Endometrial microvascular endothelial cells (primary cell): Measurements from ENCODE around the gene C16orf96. TPM values are rescaled to one million over a fixed set of nuclear protein-coding genes. Genes with fewer than 3 reads are reported as not detected.

Source experiments
- in situ Hi-C: cut with HindIII; loops from 2 replicates; pipeline ENCODE4 v1.10.0; 2017; ENCODE audit warnings: low sequenced_read_pairs, low pct_unique_long_range_greater_than_20kb; ENCODE audit errors: inconsistent ontology term
- total RNA-seq: library from RNA; depleted of rRNA; stranded (reverse); fragments of >200 nt; gene quantifications from one replicate; pipeline ENCODE4 v1.2.3, GENCODE V29; 2015; ENCODE audit errors: inconsistent ontology term

C16orf96 gene
- total RNA-seq, 1 donor from 2014 or later = not detected

- in situ Hi-C loops = no loop called here
These were observed 55.3 kb downstream of the C16orf96 start for GRCh38 chr16:4611337-4612021.

- in situ Hi-C loops = no loop called here
These were observed 56.4 kb downstream of the C16orf96 start for GRCh38 chr16:4612474-4612931.

- in situ Hi-C loops = no loop called here
These were observed 57.0 kb downstream of the C16orf96 start for GRCh38 chr16:4612977-4613635.

- in situ Hi-C loops = no loop called here
These were observed 57.8 kb downstream of the C16orf96 start for GRCh38 chr16:4613636-4614570.

- in situ Hi-C loops = no loop called here
These were observed 58.6 kb downstream of the C16orf96 start, which contains the start of gene UBALD1 for GRCh38 chr16:4614571-4615383. UBALD1 (minus strand) TSS chr16:4614888; CDS start chr16:4614797, 91 bp downstream.

GRCh38 chr16:4615384-4616046 is 59.4 kb downstream of the C16orf96 start:
- in situ Hi-C loops = no loop called here

- in situ Hi-C loops = no loop called here
These were observed 60.1 kb downstream of the C16orf96 start for GRCh38 chr16:4616047-4616811.

- in situ Hi-C loops = no loop called here
These were observed 61.7 kb downstream of the C16orf96 start for GRCh38 chr16:4617880-4618279.

- in situ Hi-C loops = no loop called here
These were observed 62.7 kb downstream of the C16orf96 start for GRCh38 chr16:4618645-4619418.

- in situ Hi-C loops = no loop called here
These were observed 67.5 kb downstream of the C16orf96 start for GRCh38 chr16:4623593-4623992.

GRCh38 chr16:4624015-4624826 is 68.1 kb downstream of the C16orf96 start, which contains the start of gene MGRN1:
MGRN1 (plus strand) TSS chr16:4624826; CDS start chr16:4624961, 135 bp downstream.
- in situ Hi-C loops = no loop called here

GRCh38 chr16:4624827-4625559 is 68.9 kb downstream of the C16orf96 start:
- in situ Hi-C loops = no loop called here

GRCh38 chr16:4625560-4626159 is 69.5 kb downstream of the C16orf96 start:
- in situ Hi-C loops = no loop called here

- in situ Hi-C loops = no loop called here
These were observed 70.3 kb downstream of the C16orf96 start for GRCh38 chr16:4626396-4626795.

GRCh38 chr16:4628283-4628682 is 72.1 kb downstream of the C16orf96 start:
- in situ Hi-C loops = no loop called here
